ENCODE measurements around the gene IGSF8. TPM values are rescaled to one million over a fixed set of nuclear protein-coding genes. Genes with fewer than 3 reads are reported as not detected.
A peak's percentile ranks its signal among the peaks of the same experiment; 100 is the strongest.

IGSF8 gene
- polyA plus RNA-seq (2012; ENCODE audit: missing spikeins) = 4.2 TPM

GRCh38 chr1:160097911-160098851 is at the start of gene IGSF8:
Gene IGSF8, minus strand, starts transcription at chr1:160098619. Its CDS starts 147 bp downstream, at chr1:160098472.
- FAIRE-seq (peak; percentile 98), DNase-seq (ENCODE audit: insufficient read length) (peak; percentile 90)
- TF ChIP-seq TAF1 (IDR thresholded peaks at IDR 0.05; ENCODE audit: borderline replicate concordance, low read depth, low read length) (no peak), POLR2A (IDR thresholded peaks at IDR 0.05; ENCODE audit: low read depth, low read length) (no peak), POLR2AphosphoS5 (IDR thresholded peaks at IDR 0.05; ENCODE audit: low read depth, low read length) (no peak)

GRCh38 chr1:160148121-160148520 is 49.7 kb upstream of the IGSF8 start:
- no peak for DNase-seq (ENCODE audit: insufficient read length)

GRCh38 chr1:160146107-160146506 is 47.7 kb upstream of the IGSF8 start:
- no peak for FAIRE-seq
- no peak for TF ChIP-seq POLR2A (IDR thresholded peaks at IDR 0.05; ENCODE audit: low read depth, low read length)
- TF ChIP-seq POLR2AphosphoS5 (IDR thresholded peaks at IDR 0.05; ENCODE audit: low read depth, low read length) = no peak
- no peak for TF ChIP-seq TAF1 (IDR thresholded peaks at IDR 0.05; ENCODE audit: borderline replicate concordance, low read depth, low read length)

More at GRCh38 chr1:160148121-160148520, 49.7 kb upstream of the IGSF8 start:
- FAIRE-seq = no peak
- TF ChIP-seq POLR2AphosphoS5 (IDR thresholded peaks at IDR 0.05; ENCODE audit: low read depth, low read length) (no peak), POLR2A (IDR thresholded peaks at IDR 0.05; ENCODE audit: low read depth, low read length) (no peak), TAF1 (IDR thresholded peaks at IDR 0.05; ENCODE audit: borderline replicate concordance, low read depth, low read length) (no peak)

GRCh38 chr1:160144921-160145320 is 46.5 kb upstream of the IGSF8 start:
- TF ChIP-seq TAF1 (IDR thresholded peaks at IDR 0.05; ENCODE audit: borderline replicate concordance, low read depth, low read length) = no peak
- no peak for TF ChIP-seq POLR2AphosphoS5 (IDR thresholded peaks at IDR 0.05; ENCODE audit: low read depth, low read length)
- no peak for TF ChIP-seq POLR2A (IDR thresholded peaks at IDR 0.05; ENCODE audit: low read depth, low read length)
- DNase-seq (ENCODE audit: insufficient read length) = no peak
- no peak for FAIRE-seq

More at GRCh38 chr1:160146107-160146506, 47.7 kb upstream of the IGSF8 start:
- DNase-seq (ENCODE audit: insufficient read length) = no peak

GRCh38 chr1:160143695-160144094 is 45.3 kb upstream of the IGSF8 start:
- no peak for TF ChIP-seq POLR2AphosphoS5 (IDR thresholded peaks at IDR 0.05; ENCODE audit: low read depth, low read length)
- no peak for TF ChIP-seq POLR2A (IDR thresholded peaks at IDR 0.05; ENCODE audit: low read depth, low read length)
- no peak for DNase-seq (ENCODE audit: insufficient read length)
- no peak for FAIRE-seq

GRCh38 chr1:160139840-160140239 is 41.4 kb upstream of the IGSF8 start:
- TF ChIP-seq POLR2AphosphoS5 (IDR thresholded peaks at IDR 0.05; ENCODE audit: low read depth, low read length) (no peak), TAF1 (IDR thresholded peaks at IDR 0.05; ENCODE audit: borderline replicate concordance, low read depth, low read length) (no peak), POLR2A (IDR thresholded peaks at IDR 0.05; ENCODE audit: low read depth, low read length) (no peak)

GRCh38 chr1:160137216-160137862 is 38.9 kb upstream of the IGSF8 start:
- DNase-seq (ENCODE audit: insufficient read length) (no peak), FAIRE-seq (no peak)
- TF ChIP-seq POLR2A (IDR thresholded peaks at IDR 0.05; ENCODE audit: low read depth, low read length) (no peak), TAF1 (IDR thresholded peaks at IDR 0.05; ENCODE audit: borderline replicate concordance, low read depth, low read length) (no peak), POLR2AphosphoS5 (IDR thresholded peaks at IDR 0.05; ENCODE audit: low read depth, low read length) (no peak)

More at GRCh38 chr1:160139840-160140239, 41.4 kb upstream of the IGSF8 start:
- DNase-seq (ENCODE audit: insufficient read length) (no peak), FAIRE-seq (no peak)

- DNase-seq (ENCODE audit: insufficient read length) = no peak
- no peak for FAIRE-seq
These were observed 38.4 kb upstream of the IGSF8 start for GRCh38 chr1:160136926-160137200.

GRCh38 chr1:160136121-160136925 is 37.9 kb upstream of the IGSF8 start:
- FAIRE-seq = no peak
- DNase-seq (ENCODE audit: insufficient read length) = no peak
- no peak for TF ChIP-seq TAF1 (IDR thresholded peaks at IDR 0.05; ENCODE audit: borderline replicate concordance, low read depth, low read length)
- no peak for TF ChIP-seq POLR2AphosphoS5 (IDR thresholded peaks at IDR 0.05; ENCODE audit: low read depth, low read length)
- no peak for TF ChIP-seq POLR2A (IDR thresholded peaks at IDR 0.05; ENCODE audit: low read depth, low read length)

More at GRCh38 chr1:160136926-160137200, 38.4 kb upstream of the IGSF8 start:
- TF ChIP-seq POLR2A (IDR thresholded peaks at IDR 0.05; ENCODE audit: low read depth, low read length) (no peak), TAF1 (IDR thresholded peaks at IDR 0.05; ENCODE audit: borderline replicate concordance, low read depth, low read length) (no peak), POLR2AphosphoS5 (IDR thresholded peaks at IDR 0.05; ENCODE audit: low read depth, low read length) (no peak)

GRCh38 chr1:160134791-160135572 is 36.6 kb upstream of the IGSF8 start:
- DNase-seq (ENCODE audit: insufficient read length) = no peak
- TF ChIP-seq POLR2A (IDR thresholded peaks at IDR 0.05; ENCODE audit: low read depth, low read length) = no peak
- no peak for TF ChIP-seq POLR2AphosphoS5 (IDR thresholded peaks at IDR 0.05; ENCODE audit: low read depth, low read length)
- TF ChIP-seq TAF1 (IDR thresholded peaks at IDR 0.05; ENCODE audit: borderline replicate concordance, low read depth, low read length) = no peak
- no peak for FAIRE-seq

Measured in GM12892 (cell line).